DOHH2 (cell line): Measurements from ENCODE around the gene MCU.

Experiments
- H3F3A ChIP-seq: fragments of 200-600 bp; sonication (generic), shearing (Covaris generic); 2 replicates; pipeline ENCODE4 v1.6.0; 2016; ENCODE audit warnings: antibody characterized with exemption, mild to moderate bottlenecking; ENCODE audit not compliant: control insufficient read depth, insufficient read depth
- H3K27ac ChIP-seq: fragments of 200-600 bp; sonication (generic); 2 replicates; pipeline ENCODE4 v1.5.1; 2014; ENCODE audit warnings: low read depth, mild to moderate bottlenecking, low read length, moderate library complexity
- H3K27me3 ChIP-seq: fragments of 200-600 bp; sonication (generic); 2 replicates; pipeline ENCODE4 v1.6.1; 2014; ENCODE audit warnings: mild to moderate bottlenecking, low read length, mixed read lengths; ENCODE audit not compliant: control insufficient read depth
- H3K36me3 ChIP-seq: fragments of 200-600 bp; sonication (generic); 2 replicates; pipeline ENCODE4 v1.6.1; 2014; ENCODE audit warnings: mild to moderate bottlenecking, low read length, moderate library complexity, mixed read lengths; ENCODE audit not compliant: control insufficient read depth
- H3K4me1 ChIP-seq: fragments of 200-600 bp; sonication (generic); 2 replicates; pipeline ENCODE4 v1.6.1; 2014; ENCODE audit warnings: mild to moderate bottlenecking, low read length, mixed read lengths; ENCODE audit not compliant: control insufficient read depth
- H3K4me2 ChIP-seq: fragments of 200-600 bp; sonication (generic); 2 replicates; pipeline ENCODE4 v1.6.0; 2014; ENCODE audit warnings: mild to moderate bottlenecking, low read length, moderate library complexity
- H3K4me3 ChIP-seq: fragments of 200-600 bp; sonication (generic); 2 replicates; pipeline ENCODE4 v1.5.1; 2014; ENCODE audit warnings: mild to moderate bottlenecking, low read length, mixed read lengths
- H3K79me2 ChIP-seq: fragments of 200-600 bp; sonication (generic); 2 replicates; pipeline ENCODE4 v1.6.1; 2014; ENCODE audit warnings: mild to moderate bottlenecking, low read length, mixed read lengths; ENCODE audit not compliant: control insufficient read depth
- H3K9me2 ChIP-seq: fragments of 200-600 bp; sonication (generic); replicated peaks from 2 replicates; pipeline ENCODE4 v1.6.1; 2014; ENCODE audit warnings: mild to moderate bottlenecking, low read length, mixed read lengths; ENCODE audit not compliant: control insufficient read depth
- H3K9me3 ChIP-seq: fragments of 200-600 bp; sonication (generic); 2 replicates; pipeline ENCODE4 v1.6.1; 2014; ENCODE audit warnings: antibody characterized with exemption, low read length, mixed read lengths; ENCODE audit not compliant: control insufficient read depth, insufficient read depth
- H4K20me1 ChIP-seq: fragments of 200-600 bp; sonication (generic); 2 replicates; pipeline ENCODE4 v1.6.0; 2014; ENCODE audit warnings: low read depth, mild to moderate bottlenecking, antibody characterized with exemption, low read length, moderate library complexity; ENCODE audit not compliant: control insufficient read depth, insufficient read depth
- CTCF ChIP-seq: fragments of 200-600 bp; sonication (generic); IDR thresholded peaks from one replicate; pipeline ENCODE4 v1.5.1; 2014; ENCODE audit warnings: antibody characterized with exemption, mild to moderate bottlenecking, low read depth, low read length; ENCODE audit not compliant: poor library complexity, severe bottlenecking
- EZH2phosphoT487 ChIP-seq: fragments of 200-600 bp; sonication (generic); IDR thresholded peaks from 2 replicates; pipeline ENCODE4 v1.6.1; 2017; ENCODE audit warnings: borderline replicate concordance, mild to moderate bottlenecking, antibody characterized with exemption, low read length, moderate library complexity, mixed read lengths

MCU gene

GRCh38 chr10:72927485-72927884 lies 235.5 kb downstream of the MCU start:
- Histone ChIP-seq H3K79me2 (no peaks in the 10 kb centered on the region), H3K4me2 (no peak overlapping the region), H3K9me3 (no peaks in the 10 kb centered on the region), H3K4me1 (no peaks in the 10 kb centered on the region), H3F3A (no peaks in the 10 kb centered on the region), H3K4me3 (no peak overlapping the region), H3K27me3 (peaks cover 3% of the 10 kb centered on the region; the same call in 1 of the 2 replicates), H3K9me2 (no peaks in the 10 kb centered on the region), H3K36me3 (no peaks in the 10 kb centered on the region), H3K27ac (no peak overlapping the region), H4K20me1 (no peaks in the 10 kb centered on the region)
- TF ChIP-seq EZH2phosphoT487 (no peak), CTCF (no peak)

- Histone ChIP-seq H3K27me3 (no peaks in the 10 kb centered on the region), H3K36me3 (no peaks in the 10 kb centered on the region), H4K20me1 (no peaks in the 10 kb centered on the region), H3K4me2 (no peak overlapping the region), H3K27ac (no peak overlapping the region), H3K4me3 (no peak overlapping the region), H3K4me1 (no peaks in the 10 kb centered on the region), H3K9me3 (no peaks in the 10 kb centered on the region), H3K79me2 (no peaks in the 10 kb centered on the region), H3F3A (no peaks in the 10 kb centered on the region), H3K9me2 (no peaks in the 10 kb centered on the region)
- TF ChIP-seq CTCF (no peak), EZH2phosphoT487 (no peak)
These were observed 236.9 kb downstream of the MCU start for GRCh38 chr10:72928798-72929197.

- no peaks in the 10 kb centered on the region for H4K20me1 ChIP-seq
- no peak overlapping the region for H3K27ac ChIP-seq
- H3K4me3 ChIP-seq = no peak overlapping the region
- no peaks in the 10 kb centered on the region for H3K9me2 ChIP-seq
- no peak for TF ChIP-seq EZH2phosphoT487
- no peak for TF ChIP-seq CTCF
- no peaks in the 10 kb centered on the region for H3K4me1 ChIP-seq
- no peak overlapping the region for H3K4me2 ChIP-seq
- H3F3A ChIP-seq = no peaks in the 10 kb centered on the region
- H3K27me3 ChIP-seq = 0 out of 2 replicates have a peak, but pooled peaks cover 4% of the 10 kb centered on the region
- H3K36me3 ChIP-seq = no peaks in the 10 kb centered on the region
- H3K79me2 ChIP-seq = no peaks in the 10 kb centered on the region
- no peaks in the 10 kb centered on the region for H3K9me3 ChIP-seq
These were observed 238.3 kb downstream of the MCU start for GRCh38 chr10:72930276-72930675.
